H9 (cell line): ENCODE data around the gene TMEM202. TPM values are rescaled to one million over a fixed set of nuclear protein-coding genes. Genes with fewer than 3 reads are reported as not detected.

Experiments
- DNase-seq: peaks from one replicate; pipeline ENCODE4 v3.0.0-alpha.2; 2017
- H2AFZ ChIP-seq: one replicate; pipeline ENCODE4 v1.6.1; 2013; ENCODE audit warnings: mild to moderate bottlenecking, low read length, control low read depth, moderate library complexity
- H2AK5ac ChIP-seq: 2 replicates; pipeline ENCODE4 v1.6.1; 2013; ENCODE audit warnings: low read length, control low read depth, mixed read lengths; ENCODE audit not compliant: insufficient read length
- H2BK120ac ChIP-seq: one replicate; pipeline ENCODE4 v1.6.1; 2013; ENCODE audit warnings: low read depth, mild to moderate bottlenecking, low read length, control low read depth, inconsistent platforms; ENCODE audit not compliant: poor library complexity, severe bottlenecking
- H2BK12ac ChIP-seq: 2 replicates; pipeline ENCODE4 v1.6.1; 2013; ENCODE audit warnings: low read length, control low read depth, mixed read lengths, low read depth; ENCODE audit not compliant: insufficient read length
- H2BK15ac ChIP-seq: 2 replicates; pipeline ENCODE4 v1.6.1; 2013; ENCODE audit warnings: low read depth, low read length, control low read depth
- H2BK20ac ChIP-seq: one replicate; pipeline ENCODE4 v1.6.1; 2013; ENCODE audit warnings: low read depth, mild to moderate bottlenecking, low read length, control low read depth, inconsistent platforms; ENCODE audit not compliant: poor library complexity, severe bottlenecking
- H2BK5ac ChIP-seq: 2 replicates; pipeline ENCODE4 v1.6.1; 2013; ENCODE audit warnings: low read length, control low read depth, mixed read lengths; ENCODE audit not compliant: insufficient read length
- H3K14ac ChIP-seq: 2 replicates; pipeline ENCODE4 v1.6.1; 2013; ENCODE audit warnings: low read length, control low read depth; ENCODE audit not compliant: insufficient read depth
- H3K18ac ChIP-seq: 2 replicates; pipeline ENCODE4 v1.6.1; 2013; ENCODE audit warnings: low read depth, mild to moderate bottlenecking, mixed read lengths, low read length, control low read depth; ENCODE audit not compliant: insufficient read length
- H3K23ac ChIP-seq: 2 replicates; pipeline ENCODE4 v1.6.1; 2013; ENCODE audit warnings: low read length, control low read depth, mixed read lengths, low read depth; ENCODE audit not compliant: insufficient read length
- H3K23me2 ChIP-seq: 2 replicates; pipeline ENCODE4 v1.6.1; 2013; ENCODE audit warnings: low read depth, mild to moderate bottlenecking, mixed read lengths, low read length, control low read depth; ENCODE audit not compliant: insufficient read length, poor library complexity, severe bottlenecking
- H3K27ac ChIP-seq: 2 replicates; pipeline ENCODE4 v1.5.1; 2013; ENCODE audit warnings: low read length, control low read depth, mixed read lengths, low read depth; ENCODE audit not compliant: insufficient read length
- H3K27me3 ChIP-seq: 2 replicates; pipeline ENCODE4 v1.6.1; 2013; ENCODE audit warnings: low read length, control low read depth, inconsistent platforms; ENCODE audit not compliant: insufficient read depth
- H3K4ac ChIP-seq: 2 replicates; pipeline ENCODE4 v1.6.1; 2013; ENCODE audit warnings: low read depth, mild to moderate bottlenecking, control low read depth, inconsistent platforms, low read length, moderate library complexity
- H3K4me1 ChIP-seq: 2 replicates; pipeline ENCODE4 v1.6.1; 2013; ENCODE audit warnings: low read length, control low read depth, inconsistent platforms; ENCODE audit not compliant: insufficient read depth
- H3K4me2 ChIP-seq: 2 replicates; pipeline ENCODE4 v1.6.1; 2013; ENCODE audit warnings: low read length, control low read depth, mixed read lengths; ENCODE audit not compliant: insufficient read length, insufficient read depth
- H3K56ac ChIP-seq: 2 replicates; pipeline ENCODE4 v1.6.1; 2013; ENCODE audit warnings: low read depth, mild to moderate bottlenecking, mixed read lengths, low read length, control low read depth; ENCODE audit not compliant: insufficient read length
- H3K79me1 ChIP-seq: 2 replicates; pipeline ENCODE4 v1.6.1; 2013; ENCODE audit warnings: low read depth, mild to moderate bottlenecking, moderate library complexity, low read length, control low read depth, inconsistent platforms; ENCODE audit not compliant: insufficient read depth, poor library complexity, severe bottlenecking
- H3K79me2 ChIP-seq: 2 replicates; pipeline ENCODE4 v1.6.1; 2013; ENCODE audit warnings: low read length, control low read depth, inconsistent platforms; ENCODE audit not compliant: insufficient read depth
- H3K9ac ChIP-seq: 2 replicates; pipeline ENCODE4 v1.6.1; 2013; ENCODE audit warnings: low read length, control low read depth, mixed read lengths; ENCODE audit not compliant: insufficient read length; ENCODE audit errors: extremely low read depth
- H3K9me3 ChIP-seq: one replicate; pipeline ENCODE4 v1.6.1; 2013; ENCODE audit warnings: low read depth, low read length, inconsistent platforms; ENCODE audit not compliant: control insufficient read depth
- H3T11ph ChIP-seq: one replicate; pipeline ENCODE4 v1.6.1; 2013; ENCODE audit warnings: mild to moderate bottlenecking, low read length, control low read depth, inconsistent platforms
- H4K20me1 ChIP-seq: one replicate; pipeline ENCODE4 v1.6.1; 2013; ENCODE audit not compliant: control insufficient read depth, insufficient read length, insufficient read depth
- H4K5ac ChIP-seq: 2 replicates; pipeline ENCODE4 v1.6.1; 2013; ENCODE audit warnings: low read depth, mild to moderate bottlenecking, mixed read lengths, low read length, control low read depth; ENCODE audit not compliant: insufficient read length
- H4K8ac ChIP-seq: replicated peaks from 2 replicates; pipeline ENCODE4 v1.6.1; 2013; ENCODE audit warnings: low read length, control low read depth, mixed read lengths, low read depth; ENCODE audit not compliant: insufficient read length
- H4K91ac ChIP-seq: 2 replicates; pipeline ENCODE4 v1.6.1; 2013; ENCODE audit warnings: low read depth, mild to moderate bottlenecking, moderate library complexity, mixed read lengths, low read length, control low read depth; ENCODE audit not compliant: insufficient read length
- H3K27ac Mint-ChIP-seq, 3 experiments: 2 replicates in 2 of 3; 3 replicates in 1 of 3; pipeline ENCODE4 v1.8.0; 2020 to 2021; ENCODE audit warnings: mixed read lengths in 3 of 3, mild to moderate bottlenecking in 1 of 3, moderate library complexity in 1 of 3
- H3K27me3 Mint-ChIP-seq: 2 replicates; pipeline ENCODE4 v1.8.0; 2021; ENCODE audit warnings: low read depth, mild to moderate bottlenecking, moderate library complexity, mixed read lengths
- H3K36me3 Mint-ChIP-seq, 3 experiments: 2 replicates in 2 of 3; 3 replicates in 1 of 3; pipeline ENCODE4 v1.8.0; 2020 to 2021; ENCODE audit warnings: low read depth in 3 of 3, mixed read lengths in 3 of 3; ENCODE audit not compliant: insufficient read depth in 1 of 3
- H3K4me1 Mint-ChIP-seq, 2 experiments: 2 replicates each; pipeline ENCODE4 v1.8.0; 2020; ENCODE audit warnings: mixed read lengths in 2 of 2
- H3K4me3 Mint-ChIP-seq, 2 experiments: 2 replicates in 1 of 2; 3 replicates in 1 of 2; pipeline ENCODE4 v1.8.0; 2020 to 2021; ENCODE audit warnings: mild to moderate bottlenecking in 2 of 2, mixed read lengths in 2 of 2, moderate library complexity in 1 of 2
- H3K9me3 Mint-ChIP-seq, 2 experiments: 2 replicates in 1 of 2; 3 replicates in 1 of 2; pipeline ENCODE4 v1.8.0; 2020; ENCODE audit warnings: mild to moderate bottlenecking in 2 of 2, mixed read lengths in 2 of 2, moderate library complexity in 1 of 2
- CTCF ChIP-seq: fragments of 200-600 bp; sonication (generic); conservative IDR thresholded peaks from 3 replicates; pipeline ENCODE4 v1.8.0; 2021; ENCODE audit warnings: antibody characterized with exemption, mild to moderate bottlenecking
- WGBS: extraction: QIAGEN DNeasy Blood & Tissue Kit; methylation state at CpG from one replicate; pipeline ENCODE4 v1.1.7; 2013; ENCODE audit warnings: missing lambda C conversion rate, low lambda C conversion rate, mixed read lengths; ENCODE audit not compliant: insufficient read length; ENCODE audit errors: extremely low coverage; 5-methylcytosine and 5-hydroxymethylcytosine counted together
- total RNA-seq: library from RNA; stranded (reverse); gene quantifications from 2 replicates; pipeline ENCODE4 v1.2.1, GENCODE V29; 2021

Gene TMEM202
- total RNA-seq, 1 experiment from 2014 or later = not detected

- Histone ChIP-seq H2AK5ac (no peak overlapping the region), H3K79me1 (no peaks in the 10 kb centered on the region), H3K56ac (no peak overlapping the region), H4K5ac (no peak overlapping the region), H3K18ac (no peak overlapping the region), H4K91ac (no peak overlapping the region), H3K23me2 (no peaks in the 10 kb centered on the region), H3K4me1 (no peaks in the 10 kb centered on the region), H2BK15ac (no peak overlapping the region), H3K14ac (peak overlapping the region; percentile 50; the same call in 1 of the 2 replicates), H3K23ac (no peak overlapping the region), H3T11ph (no peak overlapping the region), H3K9ac (no peak overlapping the region), H2AFZ (no peak overlapping the region), H4K8ac (no peak overlapping the region), H2BK5ac (no peak overlapping the region), H3K27me3 (no peaks in the 10 kb centered on the region), H3K27ac (no peak overlapping the region), H2BK20ac (no peak overlapping the region), H3K4me2 (no peak overlapping the region), H4K20me1 (no peaks in the 10 kb centered on the region), H2BK12ac (no peak overlapping the region), H3K79me2 (no peaks in the 10 kb centered on the region), H3K4ac (no peak overlapping the region), H2BK120ac (no peak overlapping the region), H3K9me3 (no peaks in the 10 kb centered on the region)
- no peak for TF ChIP-seq CTCF
- no peaks in the 10 kb centered on the region for H3K4me1 Mint-ChIP-seq
- no peak overlapping the region for H3K4me3 Mint-ChIP-seq
- DNase-seq = no peak
- H3K27ac Mint-ChIP-seq = no peak overlapping the region; a peak in 1 of 7 replicates
- peaks cover 2 to 10% (median 7%) of the 10 kb centered on the region in 3 experiments; a peak in 5 of 7 replicates for H3K36me3 Mint-ChIP-seq
- no CpG with 5 or more reads among the region's 7 CpGs for WGBS
- H3K9me3 Mint-ChIP-seq = no peaks in the 10 kb centered on the region
- H3K27me3 Mint-ChIP-seq = no peaks in the 10 kb centered on the region
Measured at GRCh38 chr15:72358650-72359171, 39.4 kb upstream of the TMEM202 start.
